Prostate gland (tissue), 2 donors: Measurements from ENCODE around the gene RAB33B. TPM values are rescaled to one million over a fixed set of nuclear protein-coding genes. Genes with fewer than 3 reads are reported as not detected.

ENCODE experiments used
- DNase-seq: peaks from one replicate; pipeline ENCODE4 v3.0.0-alpha.2; 2019; ENCODE audit warnings: low spot score
- H3K27ac ChIP-seq, 2 donors: fragments of 200-600 bp; sonication (generic); 2 replicates each; pipeline ENCODE4 v1.5.1; 2017 to 2019
- H3K27me3 ChIP-seq: fragments of 200-600 bp; sonication (generic); replicated peaks from 2 replicates; pipeline ENCODE4 v1.5.1; 2019; ENCODE audit not compliant: insufficient read depth
- H3K36me3 ChIP-seq, 2 donors: fragments of 200-600 bp; sonication (generic); 1 replicate in 1 of 2; 2 replicates in 1 of 2; pipeline versions ENCODE4 v1.5.1 to v1.8.1; 2017 to 2019
- H3K4me1 ChIP-seq: fragments of 200-600 bp; sonication (generic); replicated peaks from 2 replicates; pipeline ENCODE4 v1.5.1; 2019
- H3K4me3 ChIP-seq, 2 donors: fragments of 200-600 bp; sonication (generic); 2 replicates each; pipeline ENCODE4 v1.5.1; 2017 to 2019
- H3K9me3 ChIP-seq: fragments of 200-600 bp; sonication (generic); 2 replicates; pipeline ENCODE4 v1.5.1; 2017
- POLR2A ChIP-seq: fragments of 450-650 bp; IDR thresholded peaks from one replicate; pipeline ENCODE4 v1.6.1; 2016; ENCODE audit warnings: antibody characterized with exemption, mild to moderate bottlenecking
- POLR2AphosphoS5 ChIP-seq: sonication (generic); formaldehyde crosslinking; IDR thresholded peaks from one replicate; pipeline ENCODE4 v1.6.1; 2017; ENCODE audit warnings: antibody characterized with exemption
- WGBS: methylation state at CpG from one replicate; pipeline ENCODE4 v1.1.5; 2018; 5-methylcytosine and 5-hydroxymethylcytosine counted together
- intact Hi-C: fragments of 100-400 bp; cut with DNase I; formaldehyde crosslinking; loops from one replicate; pipeline ENCODE4 v1.14.2; 2022
- total RNA-seq, 2 donors: library from RNA; depleted of rRNA; stranded (reverse); fragments of >200 nt; gene quantifications; one replicate each; pipeline ENCODE4 v1.1.0, GENCODE V29; 2016
- TF ChIP-seq, protein P1 (sequence below), 4 experiments: fragments of 200-600 bp in 2 of 4; fragments of 450-650 bp in 2 of 4; sonication (generic) in 2 of 4; IDR thresholded peaks; 1 replicate in 3 of 4; 2 replicates in 1 of 4; pipeline ENCODE4 v1.5.1; 2016 to 2019; ENCODE audit warnings: antibody characterized with exemption in 4 of 4, mild to moderate bottlenecking in 2 of 4, moderate library complexity in 2 of 4

RAB33B gene
- total RNA-seq, 2 donors from 2014 or later: 6.2 to 12.0 TPM

DNA sequence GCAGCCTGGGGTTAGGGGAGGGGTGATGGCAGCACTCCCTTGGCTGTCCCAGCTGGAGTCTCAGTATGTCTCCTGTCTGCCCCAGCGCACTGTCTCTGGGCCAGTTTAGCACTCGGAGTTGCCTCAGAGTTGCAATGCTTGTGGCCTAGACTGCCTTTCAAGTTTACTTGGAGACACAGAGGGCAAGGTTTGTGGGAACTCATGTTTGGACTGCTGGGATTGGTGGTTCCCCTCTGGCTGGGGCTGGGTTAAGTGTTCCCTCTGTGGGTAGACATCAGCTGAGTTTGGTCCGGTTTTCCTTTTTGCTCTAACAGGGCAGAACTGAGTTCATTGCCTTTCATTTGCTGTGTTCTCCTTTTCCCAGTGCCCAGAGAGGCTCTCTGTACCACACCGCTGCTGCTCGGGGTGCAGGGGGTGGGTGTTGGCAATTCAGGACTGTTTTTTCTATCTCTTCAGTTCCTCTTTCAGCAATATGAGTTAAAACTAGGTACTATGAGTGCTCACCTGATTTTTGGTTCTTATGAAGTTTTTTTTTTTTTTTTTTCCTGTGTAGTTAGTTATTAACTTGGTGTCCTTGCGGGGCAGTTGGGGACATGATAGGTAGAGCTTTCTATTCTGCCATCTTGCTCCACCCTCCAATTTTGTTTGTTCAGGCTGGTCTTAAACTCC, 17.2 kb downstream of the RAB33B start:
- H3K27me3 ChIP-seq: no peaks in the 10 kb centered on the region
- no peaks in the 10 kb centered on the region for H3K4me1 ChIP-seq
- no peaks in the 10 kb centered on the region for H3K36me3 ChIP-seq
- no peak overlapping the region for H3K27ac ChIP-seq
- DNase-seq: no peak
- intact Hi-C loops: no loop called here
- 99% methylated on average over 6 of the region's 6 CpGs for WGBS
- TF ChIP-seq, protein P1, sequence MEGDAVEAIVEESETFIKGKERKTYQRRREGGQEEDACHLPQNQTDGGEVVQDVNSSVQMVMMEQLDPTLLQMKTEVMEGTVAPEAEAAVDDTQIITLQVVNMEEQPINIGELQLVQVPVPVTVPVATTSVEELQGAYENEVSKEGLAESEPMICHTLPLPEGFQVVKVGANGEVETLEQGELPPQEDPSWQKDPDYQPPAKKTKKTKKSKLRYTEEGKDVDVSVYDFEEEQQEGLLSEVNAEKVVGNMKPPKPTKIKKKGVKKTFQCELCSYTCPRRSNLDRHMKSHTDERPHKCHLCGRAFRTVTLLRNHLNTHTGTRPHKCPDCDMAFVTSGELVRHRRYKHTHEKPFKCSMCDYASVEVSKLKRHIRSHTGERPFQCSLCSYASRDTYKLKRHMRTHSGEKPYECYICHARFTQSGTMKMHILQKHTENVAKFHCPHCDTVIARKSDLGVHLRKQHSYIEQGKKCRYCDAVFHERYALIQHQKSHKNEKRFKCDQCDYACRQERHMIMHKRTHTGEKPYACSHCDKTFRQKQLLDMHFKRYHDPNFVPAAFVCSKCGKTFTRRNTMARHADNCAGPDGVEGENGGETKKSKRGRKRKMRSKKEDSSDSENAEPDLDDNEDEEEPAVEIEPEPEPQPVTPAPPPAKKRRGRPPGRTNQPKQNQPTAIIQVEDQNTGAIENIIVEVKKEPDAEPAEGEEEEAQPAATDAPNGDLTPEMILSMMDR (IDR thresholded peaks at IDR 0.05): no peak
- TF ChIP-seq POLR2A (no peak), POLR2AphosphoS5 (no peak)
- no peak overlapping the region for H3K4me3 ChIP-seq
- H3K9me3 ChIP-seq: no peaks in the 10 kb centered on the region

DNA sequence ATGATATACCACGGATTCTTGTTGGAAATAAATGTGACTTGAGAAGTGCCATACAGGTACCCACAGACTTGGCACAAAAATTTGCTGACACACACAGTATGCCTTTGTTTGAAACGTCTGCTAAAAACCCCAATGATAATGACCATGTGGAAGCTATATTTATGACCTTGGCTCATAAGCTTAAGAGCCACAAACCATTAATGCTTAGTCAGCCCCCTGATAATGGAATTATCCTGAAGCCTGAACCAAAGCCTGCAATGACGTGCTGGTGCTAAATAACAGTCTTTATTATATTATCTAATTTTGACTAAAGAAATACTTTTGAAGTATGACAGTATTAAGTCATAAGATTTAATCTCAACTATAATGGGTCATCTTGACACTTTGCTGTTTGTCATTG, 18.9 kb downstream of the RAB33B start:
- 75% methylated on average over 3 of the region's 3 CpGs for WGBS
- no peaks in the 10 kb centered on the region for H3K4me1 ChIP-seq
- TF ChIP-seq POLR2A: no peak
- TF ChIP-seq, protein P1 (IDR thresholded peaks at IDR 0.05): no peak
- TF ChIP-seq POLR2AphosphoS5: no peak
- H3K36me3 ChIP-seq: no peaks in the 10 kb centered on the region
- no peak overlapping the region for H3K4me3 ChIP-seq
- intact Hi-C loops: no loop called here
- no peaks in the 10 kb centered on the region for H3K9me3 ChIP-seq
- H3K27me3 ChIP-seq: no peaks in the 10 kb centered on the region
- no peak for DNase-seq
- H3K27ac ChIP-seq: no peak overlapping the region

DNA sequence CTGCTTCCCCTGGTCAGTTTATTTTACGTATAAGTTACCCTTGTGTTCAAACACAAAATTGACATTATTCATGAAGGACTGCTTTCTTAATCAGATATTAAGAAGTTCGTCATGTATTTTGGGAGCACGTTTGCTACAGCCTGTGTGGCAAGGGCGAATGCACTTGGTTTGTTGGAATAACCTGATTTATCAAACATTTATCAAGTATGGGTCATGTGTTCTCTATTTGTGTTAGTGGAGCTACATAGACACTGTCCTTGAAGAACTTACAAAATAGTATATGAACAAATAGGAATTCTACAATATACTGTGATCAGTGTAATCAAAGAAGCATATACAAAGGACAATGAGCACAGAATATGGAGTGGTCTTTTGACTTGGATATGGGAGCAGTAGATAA, 22.4 kb downstream of the RAB33B start:
- Histone ChIP-seq H3K4me3 (no peak overlapping the region), H3K27ac (no peak overlapping the region), H3K36me3 (no peaks in the 10 kb centered on the region), H3K9me3 (no peaks in the 10 kb centered on the region), H3K27me3 (no peaks in the 10 kb centered on the region), H3K4me1 (no peaks in the 10 kb centered on the region)
- intact Hi-C loops: no loop called here
- TF ChIP-seq POLR2AphosphoS5 (no peak), POLR2A (no peak)
- TF ChIP-seq, protein P1 (IDR thresholded peaks at IDR 0.05): no peak
- DNase-seq: no peak
- WGBS: over 99% methylated on average over 4 of the region's 4 CpGs

DNA sequence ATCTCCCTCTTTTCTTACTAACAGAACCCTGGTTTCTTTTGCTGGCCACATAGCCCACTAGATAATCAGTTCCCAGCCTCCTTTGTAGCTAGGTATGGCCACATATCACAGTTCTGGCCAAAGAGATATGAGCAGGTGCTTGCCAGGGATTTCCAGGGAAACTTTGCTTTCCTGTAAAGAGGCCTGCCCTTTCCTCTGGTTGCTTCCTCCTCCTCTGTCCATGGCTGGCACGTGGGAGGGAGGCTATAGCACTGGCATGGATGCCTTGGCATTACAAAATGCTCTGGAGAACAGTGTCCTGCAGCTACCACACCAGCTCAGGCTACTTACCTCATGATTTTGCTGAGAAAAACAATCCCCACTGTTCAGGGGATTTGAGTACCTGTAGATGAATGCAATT, 27.5 kb downstream of the RAB33B start:
- WGBS: 41% methylated on average over 1 of the region's 1 CpG
- intact Hi-C loops: no loop called here
- H3K4me3 ChIP-seq: no peak overlapping the region
- H3K36me3 ChIP-seq: no peaks in the 10 kb centered on the region
- no peaks in the 10 kb centered on the region for H3K27me3 ChIP-seq
- no peak for DNase-seq
- no peak overlapping the region for H3K27ac ChIP-seq
- H3K9me3 ChIP-seq: no peaks in the 10 kb centered on the region
- no peaks in the 10 kb centered on the region for H3K4me1 ChIP-seq
- TF ChIP-seq POLR2AphosphoS5: no peak
- TF ChIP-seq, protein P1 (IDR thresholded peaks at IDR 0.05): no peak

DNA sequence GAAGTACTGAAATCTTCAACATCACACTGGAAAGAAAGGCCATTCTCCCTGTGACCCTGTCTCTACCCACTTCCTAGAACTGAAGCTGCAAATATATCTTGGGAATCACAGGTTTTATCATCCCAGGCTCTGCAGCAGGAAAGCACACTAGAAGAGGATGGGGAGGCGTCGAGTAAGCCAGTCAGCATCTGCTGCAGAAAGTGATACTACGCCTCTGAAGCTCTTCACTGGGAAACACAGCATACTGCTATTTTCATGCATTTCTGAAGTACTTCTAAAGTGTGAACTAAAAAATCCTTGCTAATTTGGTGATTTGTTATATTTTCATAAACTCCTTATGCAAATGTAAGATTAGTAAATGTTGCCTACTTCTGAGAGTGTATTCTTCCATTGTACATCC, 29.1 kb downstream of the RAB33B start:
- TF ChIP-seq, protein P1 (IDR thresholded peaks at IDR 0.05): no peak
- TF ChIP-seq POLR2A (no peak), POLR2AphosphoS5 (no peak)
- no peaks in the 10 kb centered on the region for H3K4me1 ChIP-seq
- H3K27me3 ChIP-seq: no peaks in the 10 kb centered on the region
- DNase-seq: no peak
- H3K36me3 ChIP-seq: no peaks in the 10 kb centered on the region
- H3K9me3 ChIP-seq: no peaks in the 10 kb centered on the region
- no peak overlapping the region for H3K4me3 ChIP-seq
- H3K27ac ChIP-seq: no peak overlapping the region
- WGBS: 95% methylated on average over 3 of the region's 3 CpGs
- intact Hi-C loops: no loop called here
